GM19025 (cell line): ENCODE results near the gene APOL4.
"Not testable (repeated sequence)": the region's sequence is repeated elsewhere in the genome, so short reads cannot be mapped to it uniquely, and the experiment has no call there.

Source experiments
- ATAC-seq: cut with Tn5 transposase; IDR thresholded peaks from one replicate; pipeline ENCODE4 v1.9.1; 2021; ENCODE audit warnings: mild to moderate bottlenecking, low read depth, moderate library complexity; ENCODE audit not compliant: unreplicated experiment

Gene APOL4

GRCh38 chr22:36191106-36191836 lies 10.3 kb downstream of the APOL4 start:
- ATAC-seq: no peak

- not testable (repeated sequence) for ATAC-seq
Observed at GRCh38 chr22:36187862-36188261, 13.7 kb downstream of the APOL4 start.

DNA sequence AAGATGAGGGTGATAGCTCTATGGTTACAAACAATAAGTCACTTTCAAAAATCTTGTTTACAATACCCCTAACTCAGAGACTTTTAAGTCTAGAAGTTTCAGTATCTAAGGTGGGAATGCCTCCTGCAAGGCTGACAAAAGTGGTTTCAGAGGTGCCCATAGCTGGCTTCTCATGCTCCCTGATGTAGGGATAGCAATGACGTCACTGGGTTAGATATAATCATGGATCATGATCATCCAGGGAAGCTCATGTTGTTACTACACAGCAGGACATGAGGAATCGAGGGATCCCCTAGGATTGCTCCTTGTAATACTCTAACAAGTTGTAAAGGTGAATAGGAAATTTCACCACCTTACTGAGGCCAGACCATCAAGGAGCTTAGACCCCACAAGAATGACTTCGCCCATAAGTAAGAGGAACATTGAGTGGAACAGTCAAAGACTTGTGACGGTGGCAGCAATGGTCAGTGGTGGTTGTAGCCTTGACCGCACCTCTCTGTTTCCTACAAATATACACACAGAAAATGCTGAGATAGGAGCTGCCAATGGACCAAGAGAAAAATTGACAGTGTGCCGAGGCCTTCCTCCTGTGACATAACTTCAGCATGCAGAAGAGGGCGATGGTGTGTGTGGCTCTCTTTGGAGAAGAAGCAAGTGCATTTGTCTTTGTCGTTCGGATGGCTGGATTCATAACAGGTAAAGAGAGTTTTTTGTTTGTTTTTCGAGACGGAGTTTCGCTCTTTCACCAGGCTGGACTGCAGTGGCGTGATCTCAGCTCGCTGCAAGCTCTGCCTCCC lies 15.6 kb downstream of the APOL4 start:
- no peak for ATAC-seq

GRCh38 chr22:36184433-36185025 lies 17.1 kb downstream of the APOL4 start:
- no peak for ATAC-seq

DNA sequence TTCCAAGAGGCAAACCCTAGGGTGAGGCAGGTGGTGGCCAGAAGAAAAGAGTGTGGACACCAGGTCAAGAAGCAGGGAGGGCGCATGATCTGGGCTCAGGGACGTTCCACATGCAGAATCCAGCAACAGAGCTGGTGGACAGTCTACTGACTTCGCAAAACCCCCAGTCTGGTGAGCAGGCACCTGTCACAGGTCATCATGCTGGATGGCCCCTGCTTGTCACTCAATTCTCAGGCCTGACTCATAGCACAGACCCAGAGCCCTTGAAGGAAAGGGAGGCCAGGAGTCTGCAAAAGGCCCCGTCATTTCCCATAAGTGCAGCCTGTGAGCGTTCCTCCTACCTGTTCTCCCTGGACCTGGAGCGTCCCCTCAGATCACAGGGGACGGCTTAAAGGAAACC lies 18.2 kb downstream of the APOL4 start:
- no peak for ATAC-seq

DNA sequence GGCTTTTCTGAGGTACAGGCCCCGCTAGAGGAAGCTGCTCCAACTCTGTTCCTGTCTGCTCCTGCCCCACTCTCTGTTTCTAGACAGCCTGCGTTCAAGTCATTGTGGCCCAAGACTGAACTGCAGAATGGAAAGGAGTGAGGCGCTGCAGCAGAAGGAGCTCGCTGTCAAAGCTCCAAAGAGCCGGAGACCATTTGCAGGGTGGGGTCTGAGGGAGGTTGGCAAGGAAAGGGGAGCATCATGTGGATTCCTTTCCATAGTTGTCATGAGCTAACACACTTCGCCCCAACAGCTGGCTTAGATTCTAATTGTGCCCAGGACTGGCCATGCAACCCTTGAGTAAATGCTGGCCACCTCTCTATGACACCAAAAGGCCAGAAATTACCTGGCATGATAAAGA lies 18.8 kb downstream of the APOL4 start:
- no peak for ATAC-seq

- ATAC-seq: no peak
Observed at GRCh38 chr22:36182056-36182455, 19.6 kb downstream of the APOL4 start.

GRCh38 chr22:36180928-36181327 lies 20.7 kb downstream of the APOL4 start:
- ATAC-seq: no peak

DNA sequence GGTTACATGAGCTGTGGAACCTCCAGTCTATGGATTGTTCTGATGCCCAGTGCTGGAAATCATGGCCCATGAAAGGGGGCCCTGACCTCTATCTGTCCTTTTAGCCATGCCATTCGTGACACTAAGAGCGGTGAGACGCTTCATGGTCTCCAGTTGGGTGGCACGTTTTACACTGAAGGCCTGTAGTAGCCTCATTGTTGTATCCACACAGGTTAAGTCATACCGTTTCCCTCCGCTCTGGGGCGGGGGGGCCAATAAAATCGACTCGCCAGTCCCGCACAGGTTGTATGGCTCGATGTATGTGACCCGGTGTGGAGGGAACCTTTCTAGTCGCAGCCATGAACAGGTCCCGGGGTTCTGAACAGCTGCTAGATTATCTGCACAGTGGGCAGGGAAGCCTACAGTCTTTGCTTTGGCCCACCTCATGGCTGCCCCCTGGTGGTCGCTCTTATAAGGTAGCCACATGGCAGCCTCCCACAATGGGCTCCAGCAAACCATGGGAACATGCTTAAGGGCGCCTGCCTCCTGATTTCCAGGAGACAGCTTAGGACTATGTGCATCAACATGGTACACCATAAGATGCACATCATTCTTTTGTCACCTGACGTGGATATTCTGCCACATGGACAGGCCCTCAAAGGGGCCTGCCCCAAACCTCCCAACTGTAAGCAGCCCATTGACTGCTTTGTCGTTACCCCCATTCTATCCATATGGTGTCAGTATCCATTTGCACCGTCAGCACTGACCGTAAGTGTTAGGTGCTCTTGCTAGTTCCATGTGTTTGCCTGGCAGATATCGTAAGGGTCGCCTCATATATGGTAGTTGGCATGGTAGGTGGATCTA lies 21.4 kb downstream of the APOL4 start:
- no peak for ATAC-seq

GRCh38 chr22:36177160-36177559 lies 24.4 kb downstream of the APOL4 start:
- no peak for ATAC-seq

DNA sequence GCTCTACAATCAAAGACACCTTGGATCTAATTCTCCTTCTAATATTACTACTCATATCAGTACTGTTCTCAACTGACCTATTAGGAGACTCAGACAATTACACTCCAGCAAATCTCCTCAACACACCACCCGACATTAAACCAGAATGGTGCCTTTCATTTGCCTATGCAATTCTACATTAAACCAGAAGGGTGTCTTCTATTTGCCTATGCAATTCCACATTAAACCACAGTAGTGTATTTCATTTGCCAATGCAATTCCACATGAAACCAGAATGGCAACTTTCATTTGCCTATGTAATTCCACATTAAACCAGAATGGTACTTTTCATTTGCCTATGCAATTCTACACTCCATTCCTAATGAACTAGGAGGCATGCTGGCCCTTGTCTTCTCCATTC lies 25.7 kb downstream of the APOL4 start:
- ATAC-seq: no peak

- no peak for ATAC-seq
Observed at GRCh38 chr22:36171941-36172340, 29.7 kb downstream of the APOL4 start.

GRCh38 chr22:36166518-36167220 lies 34.9 kb downstream of the APOL4 start:
- no peak for ATAC-seq

DNA sequence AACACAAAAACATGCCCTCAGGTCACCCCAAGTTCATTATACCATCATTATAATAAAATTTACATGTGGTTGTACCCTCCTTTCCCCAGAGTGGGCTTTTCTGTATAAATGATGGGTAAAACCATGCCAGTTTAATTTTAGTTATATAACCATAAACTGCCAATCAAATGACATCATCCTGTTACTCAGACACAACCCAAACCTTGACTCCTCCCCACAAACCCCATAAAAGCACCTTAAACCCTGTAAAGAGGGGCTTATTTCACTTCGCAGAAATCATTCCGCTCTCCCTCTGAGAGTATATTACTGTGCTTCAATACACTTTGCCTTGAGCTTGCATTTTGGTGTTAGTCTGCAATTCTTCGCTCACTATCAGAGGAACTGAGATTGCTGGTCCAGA lies 35.5 kb downstream of the APOL4 start:
- no peak for ATAC-seq

GRCh38 chr22:36165141-36165540 lies 36.5 kb downstream of the APOL4 start:
- no peak for ATAC-seq

GRCh38 chr22:36164621-36165020 lies 37.0 kb downstream of the APOL4 start:
- ATAC-seq: no peak

DNA sequence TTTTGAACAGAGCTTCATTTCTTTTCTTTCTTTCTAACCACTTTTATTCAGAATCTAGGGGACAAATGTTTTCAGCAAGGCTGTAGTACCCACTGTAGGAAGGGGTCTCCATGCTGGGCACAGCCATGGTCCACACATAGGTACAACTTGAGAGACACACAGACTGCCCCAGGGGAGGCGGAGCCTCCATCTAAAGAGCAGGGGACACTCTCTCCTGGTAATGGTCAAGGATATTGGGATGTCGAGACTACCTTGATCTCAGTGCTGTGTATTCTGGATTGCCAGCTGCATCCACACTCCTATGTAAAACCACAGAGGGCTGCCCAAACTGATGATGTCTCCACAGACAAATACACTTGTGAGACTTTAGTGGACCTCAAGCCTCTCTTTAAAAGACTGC lies 38.1 kb downstream of the APOL4 start:
- no peak for ATAC-seq

GRCh38 chr22:36162127-36163034 lies 39.2 kb downstream of the APOL4 start:
- no peak for ATAC-seq

GRCh38 chr22:36161793-36162126 lies 39.8 kb downstream of the APOL4 start:
- ATAC-seq: not testable (repeated sequence)
